DND-41 (cell line): ENCODE data around the gene HYCC2.

ENCODE experiments used
- ATAC-seq: fragments of 200-7000 bp; cut with Tn5 transposase; 3 replicates; pipeline ENCODE4 v1.9.1; 2021; ENCODE audit warnings: low read depth; ENCODE audit not compliant: insufficient read depth
- DNase-seq: peaks from one replicate; pipeline ENCODE4 v3.0.0-alpha.2; 2020
- H2AFZ ChIP-seq: 2 replicates; pipeline ENCODE4 v1.6.0; 2012; ENCODE audit warnings: low read depth, low read length
- H3K27ac ChIP-seq: 2 replicates; pipeline ENCODE4 v1.5.1; 2012; ENCODE audit warnings: low read length, inconsistent platforms
- H3K27me3 ChIP-seq: fragments of 200-600 bp; sonication (generic); 2 replicates; pipeline ENCODE4 v1.6.0; 2012; ENCODE audit warnings: low read length, mild to moderate bottlenecking, inconsistent platforms; ENCODE audit not compliant: insufficient read depth, poor library complexity
- H3K36me3 ChIP-seq: 2 replicates; pipeline ENCODE4 v1.5.1; 2012; ENCODE audit warnings: low read length, inconsistent platforms; ENCODE audit not compliant: insufficient read depth
- H3K4me1 ChIP-seq: 2 replicates; pipeline ENCODE4 v1.5.1; 2012; ENCODE audit warnings: mild to moderate bottlenecking, low read length; ENCODE audit not compliant: insufficient read depth
- H3K4me2 ChIP-seq: 2 replicates; pipeline ENCODE4 v1.6.0; 2012; ENCODE audit warnings: mild to moderate bottlenecking, moderate library complexity, low read length, inconsistent platforms; ENCODE audit not compliant: insufficient read depth
- H3K4me3 ChIP-seq, 2 experiments: fragments of 200-600 bp in 1 of 2; shearing (Covaris generic) in 1 of 2; 2 replicates each; pipeline ENCODE4 v1.5.1; 2012 to 2016; ENCODE audit warnings: inconsistent platforms in 2 of 2, low read length in 2 of 2, mild to moderate bottlenecking in 2 of 2, low read depth in 1 of 2, moderate library complexity in 1 of 2
- H3K79me2 ChIP-seq: 2 replicates; pipeline ENCODE4 v1.6.0; 2012; ENCODE audit warnings: low read length, inconsistent platforms; ENCODE audit not compliant: insufficient read depth
- H3K9ac ChIP-seq: 2 replicates; pipeline ENCODE4 v1.6.0; 2012; ENCODE audit warnings: low read depth, mild to moderate bottlenecking, inconsistent platforms, low read length, moderate library complexity
- H3K9me3 ChIP-seq: 2 replicates; pipeline ENCODE4 v1.5.1; 2012; ENCODE audit warnings: low read length, moderate library complexity, mild to moderate bottlenecking, inconsistent platforms; ENCODE audit not compliant: insufficient read depth, severe bottlenecking
- H4K20me1 ChIP-seq: 2 replicates; pipeline ENCODE4 v1.6.0; 2012; ENCODE audit warnings: low read length; ENCODE audit not compliant: insufficient read depth
- CTCF ChIP-seq: IDR thresholded peaks from 2 replicates; pipeline ENCODE4 v1.5.1; 2012; ENCODE audit warnings: borderline replicate concordance, low read length, moderate library complexity, mild to moderate bottlenecking; ENCODE audit not compliant: poor library complexity, severe bottlenecking; ENCODE audit errors: extremely low read depth
- EZH2 ChIP-seq: IDR thresholded peaks from 3 replicates; pipeline ENCODE4 v1.6.1; 2012; ENCODE audit warnings: borderline replicate concordance, low read depth, mild to moderate bottlenecking, moderate library complexity, low read length, inconsistent platforms; ENCODE audit not compliant: severe bottlenecking

Gene HYCC2

GRCh38 chr2:201114350-201114749 is 42.9 kb upstream of the HYCC2 start:
- peak overlapping the region; percentile 34 for H3K4me2 ChIP-seq
- no peaks in the 10 kb centered on the region for H3K27me3 ChIP-seq

GRCh38 chr2:201111096-201111495 is 39.6 kb upstream of the HYCC2 start:
- Histone ChIP-seq H3K27me3 (no peaks in the 10 kb centered on the region), H2AFZ (no peak overlapping the region), H3K79me2 (peaks cover 9% of the 10 kb centered on the region), H3K4me3 (no peak overlapping the region), H3K36me3 (no peaks in the 10 kb centered on the region), H3K4me2 (no peak overlapping the region), H4K20me1 (no peaks in the 10 kb centered on the region), H3K9me3 (no peaks in the 10 kb centered on the region), H3K27ac (no peak overlapping the region), H3K9ac (no peak overlapping the region), H3K4me1 (peaks cover 18% of the 10 kb centered on the region)
- ATAC-seq (no peak), DNase-seq (no peak)
- no peak for TF ChIP-seq CTCF
- no peak for TF ChIP-seq EZH2

More at GRCh38 chr2:201114350-201114749, 42.9 kb upstream of the HYCC2 start:
- H3K36me3 ChIP-seq: no peaks in the 10 kb centered on the region
- no peaks in the 10 kb centered on the region for H3K9me3 ChIP-seq
- no peaks in the 10 kb centered on the region for H4K20me1 ChIP-seq
- TF ChIP-seq EZH2 (no peak), CTCF (no peak)
- H3K9ac ChIP-seq: no peak overlapping the region
- H3K4me1 ChIP-seq: peaks cover 48% of the 10 kb centered on the region
- H3K4me3 ChIP-seq: no peak overlapping the region
- peaks cover 22% of the 10 kb centered on the region for H3K79me2 ChIP-seq
- H3K27ac ChIP-seq: no peak overlapping the region
- ATAC-seq: no peak
- no peak overlapping the region for H2AFZ ChIP-seq
- no peak for DNase-seq

- no peak for DNase-seq
- Histone ChIP-seq H3K79me2 (peaks cover 7% of the 10 kb centered on the region), H3K4me2 (no peak overlapping the region)
Measured at GRCh38 chr2:201110615-201111014, 39.1 kb upstream of the HYCC2 start.

More at GRCh38 chr2:201110615-201111014, 39.1 kb upstream of the HYCC2 start:
- H4K20me1 ChIP-seq: no peaks in the 10 kb centered on the region
- no peak overlapping the region for H3K27ac ChIP-seq
- no peak overlapping the region for H3K9ac ChIP-seq
- peaks cover 14% of the 10 kb centered on the region for H3K4me1 ChIP-seq
- no peaks in the 10 kb centered on the region for H3K27me3 ChIP-seq
- no peak overlapping the region for H2AFZ ChIP-seq
- no peak overlapping the region for H3K4me3 ChIP-seq
- TF ChIP-seq CTCF (no peak), EZH2 (no peak)
- H3K36me3 ChIP-seq: no peaks in the 10 kb centered on the region
- H3K9me3 ChIP-seq: no peaks in the 10 kb centered on the region
- ATAC-seq: no peak
